Measurements from ENCODE around the gene B9D1. TPM values are rescaled to one million over a fixed set of nuclear protein-coding genes. Genes with fewer than 3 reads are reported as not detected.

The B9D1 gene
- total RNA-seq, 2 donors from 2014 or later = 37.7 to 42.8 TPM

GRCh38 chr17:19372011-19372370 lies 9.5 kb upstream of the B9D1 start:
- H3K4me1 Mint-ChIP-seq = peaks cover 3% of the 10 kb centered on the region

GRCh38 chr17:19371259-19372010 lies 8.9 kb upstream of the B9D1 start:
- Histone ChIP-seq H3K9ac (ENCODE audit: extremely low read depth, low read length, poor library complexity, severe bottlenecking) (no peak overlapping the region), H3K4me1 (ENCODE audit: control insufficient read depth, insufficient read depth, low read length) (no peaks in the 10 kb centered on the region), H3K27ac (ENCODE audit: low read depth, low read length) (no peak overlapping the region), H3K36me3 (ENCODE audit: control insufficient read depth, insufficient read depth, low read length) (peaks cover 9% of the 10 kb centered on the region), H3K27me3 (ENCODE audit: control insufficient read depth, insufficient read depth, low read length, poor library complexity, severe bottlenecking) (no peaks in the 10 kb centered on the region), H3K9me3 (ENCODE audit: control insufficient read depth, low read length) (no peaks in the 10 kb centered on the region), H3K4me3 (ENCODE audit: low read length) (no peak overlapping the region)
- Mint-ChIP-seq H3K4me1 (no peaks in the 10 kb centered on the region), H3K27ac (peak overlapping the region; percentile 70), H3K4me3 (no peak overlapping the region), H3K36me3 (ENCODE audit: low read depth) (peaks cover 12% of the 10 kb centered on the region), H3K9me3 (no peaks in the 10 kb centered on the region), H3K27me3 (ENCODE audit: insufficient read depth) (no peaks in the 10 kb centered on the region)
- WGBS, 2 experiments (ENCODE audit: insufficient coverage in 1 of 2, insufficient read length in 1 of 2) = 92% methylated on average over 4 to 7 of the region's 7 CpGs
- DNase-seq = peak; percentile 36
- no peak for TF ChIP-seq CTCF (conservative IDR thresholded peaks at IDR 0.05)

More at GRCh38 chr17:19372011-19372370, 9.5 kb upstream of the B9D1 start:
- Mint-ChIP-seq H3K27ac (peak overlapping the region; percentile 70), H3K4me3 (no peak overlapping the region), H3K27me3 (ENCODE audit: insufficient read depth) (no peaks in the 10 kb centered on the region), H3K36me3 (ENCODE audit: low read depth) (peaks cover 12% of the 10 kb centered on the region), H3K9me3 (no peaks in the 10 kb centered on the region)
- Histone ChIP-seq H3K4me3 (ENCODE audit: low read length) (no peak overlapping the region), H3K36me3 (ENCODE audit: control insufficient read depth, insufficient read depth, low read length) (peaks cover 9% of the 10 kb centered on the region), H3K9me3 (ENCODE audit: control insufficient read depth, low read length) (no peaks in the 10 kb centered on the region), H3K27me3 (ENCODE audit: control insufficient read depth, insufficient read depth, low read length, poor library complexity, severe bottlenecking) (no peaks in the 10 kb centered on the region), H3K9ac (ENCODE audit: extremely low read depth, low read length, poor library complexity, severe bottlenecking) (no peak overlapping the region), H3K27ac (ENCODE audit: low read depth, low read length) (no peak overlapping the region), H3K4me1 (ENCODE audit: control insufficient read depth, insufficient read depth, low read length) (no peaks in the 10 kb centered on the region)
- WGBS, 2 experiments (ENCODE audit: insufficient coverage in 1 of 2, insufficient read length in 1 of 2) = 94 to 95% methylated on average over 9 of the region's 9 CpGs
- peak; percentile 43 for DNase-seq
- TF ChIP-seq CTCF (conservative IDR thresholded peaks at IDR 0.05) = no peak

DNA sequence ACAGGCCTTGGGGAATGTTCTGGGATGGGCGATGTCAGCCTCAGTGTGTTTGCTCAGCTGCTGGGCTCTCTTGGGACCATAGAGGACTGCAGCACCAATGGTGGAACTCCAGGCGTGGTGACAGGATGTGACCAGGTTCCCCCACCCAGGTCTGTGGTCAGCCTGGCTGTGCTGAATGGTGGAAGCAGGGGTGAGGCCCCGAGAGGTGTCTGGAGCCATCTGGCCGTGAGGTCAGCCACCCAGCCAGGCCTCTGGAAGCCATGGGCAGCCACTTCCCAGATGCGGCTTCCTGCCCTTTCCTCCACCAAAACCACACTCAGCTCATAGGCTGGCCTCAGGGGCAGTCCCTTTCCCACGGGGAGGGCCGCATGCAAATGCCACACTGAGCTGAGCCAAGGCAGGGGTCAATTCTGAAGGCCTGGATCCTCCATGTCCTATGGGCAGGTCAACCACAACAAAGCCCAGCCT lies 8.0 kb upstream of the B9D1 start:
- Mint-ChIP-seq H3K27me3 (ENCODE audit: insufficient read depth) (no peaks in the 10 kb centered on the region), H3K4me3 (no peak overlapping the region), H3K4me1 (no peaks in the 10 kb centered on the region), H3K9me3 (no peaks in the 10 kb centered on the region), H3K27ac (no peak overlapping the region), H3K36me3 (ENCODE audit: low read depth) (peaks cover 12% of the 10 kb centered on the region)
- Histone ChIP-seq H3K4me3 (ENCODE audit: low read length) (no peak overlapping the region), H3K36me3 (ENCODE audit: control insufficient read depth, insufficient read depth, low read length) (peaks cover 9% of the 10 kb centered on the region), H3K27ac (ENCODE audit: low read depth, low read length) (no peak overlapping the region), H3K9ac (ENCODE audit: extremely low read depth, low read length, poor library complexity, severe bottlenecking) (no peak overlapping the region), H3K4me1 (ENCODE audit: control insufficient read depth, insufficient read depth, low read length) (no peaks in the 10 kb centered on the region), H3K9me3 (ENCODE audit: control insufficient read depth, low read length) (no peaks in the 10 kb centered on the region), H3K27me3 (ENCODE audit: control insufficient read depth, insufficient read depth, low read length, poor library complexity, severe bottlenecking) (no peaks in the 10 kb centered on the region)
- no peak for TF ChIP-seq CTCF (conservative IDR thresholded peaks at IDR 0.05)
- WGBS, 2 experiments (ENCODE audit: insufficient coverage in 1 of 2, insufficient read length in 1 of 2) = 87 to 93% methylated on average over 6 to 7 of the region's 7 CpGs
- peak; percentile 46 for DNase-seq
